Body of pancreas (tissue), 4 donors: Measurements from ENCODE around the gene SNX30.

ENCODE experiments used
- CTCF ChIP-seq, 7 experiments: fragments of 450-650 bp in 4 of 7; fragments of 200-600 bp in 3 of 7; sonication (generic) in 3 of 7; IDR thresholded peaks; one replicate each; pipeline ENCODE4 v1.5.1; 2016 to 2019; ENCODE audit warnings: antibody characterized with exemption in 7 of 7
- POLR2A ChIP-seq, 3 donors: fragments of 450-650 bp; IDR thresholded peaks; one replicate each; pipeline ENCODE4 v1.6.1; 2016; ENCODE audit warnings: antibody characterized with exemption in 3 of 3, mild to moderate bottlenecking in 2 of 3

- TF ChIP-seq POLR2A (IDR thresholded peaks at IDR 0.05): no peak
- TF ChIP-seq CTCF (IDR thresholded peaks at IDR 0.05): no peak
These were observed 98.0 kb downstream of the SNX30 start for GRCh38 chr9:112848316-112849151.
